Activated B cell treated with CpG ODN at 0.5 μM for 24 hours (primary cell): ENCODE data around the gene TXNRD2. TPM values are rescaled to one million over a fixed set of nuclear protein-coding genes. Genes with fewer than 3 reads are reported as not detected.

ENCODE experiments used
- ATAC-seq: fragments of 200-7000 bp; cut with Tn5 transposase; one replicate; pipeline ENCODE4 v1.10.0; 2021; ENCODE audit warnings: low read depth, mild to moderate bottlenecking, moderate library complexity
- CTCF ChIA-PET: fragments of 350-600 bp; sonication (Branson Sonifier 250); formaldehyde crosslinking; loops from one replicate; lab custom pipeline; 2021; ENCODE audit warnings: antibody characterized with exemption; lab: Charles Lee
- POLR2A ChIA-PET: fragments of 350-600 bp; sonication (Branson Sonifier 250); formaldehyde crosslinking; loops from one replicate; lab custom pipeline; 2021; ENCODE audit warnings: antibody characterized with exemption; lab: Charles Lee
- DNase-seq: peaks from one replicate; pipeline ENCODE4 v3.0.0; 2022
- H3K27ac Mint-ChIP-seq: one replicate; pipeline ENCODE4 v1.8.0; 2020; ENCODE audit warnings: mixed read lengths
- H3K27me3 Mint-ChIP-seq: one replicate; pipeline ENCODE4 v1.8.0; 2021; ENCODE audit warnings: mixed read lengths
- H3K36me3 Mint-ChIP-seq: one replicate; pipeline ENCODE4 v1.8.0; 2021; ENCODE audit warnings: low read depth, mixed read lengths
- H3K4me1 Mint-ChIP-seq: one replicate; pipeline ENCODE4 v1.8.0; 2021; ENCODE audit warnings: mixed read lengths
- H3K4me3 Mint-ChIP-seq: one replicate; pipeline ENCODE4 v1.8.0; 2020; ENCODE audit warnings: mild to moderate bottlenecking, mixed read lengths
- H3K9me3 Mint-ChIP-seq: one replicate; pipeline ENCODE4 v1.8.0; 2020; ENCODE audit warnings: mixed read lengths
- intact Hi-C: fragments of 100-400 bp; cut with micrococcal nuclease; formaldehyde crosslinking; loops from one replicate; pipeline ENCODE4 v1.15.1; 2024
- total RNA-seq: library from RNA; stranded (reverse); gene quantifications from 2 replicates; pipeline ENCODE4 v1.2.3, GENCODE V29; 2022
- TF ChIP-seq, protein P1 (sequence below): fragments of 200-600 bp; IDR thresholded peaks from one replicate; pipeline ENCODE4 v1.8.0; 2022; ENCODE audit warnings: antibody characterized with exemption, mild to moderate bottlenecking

Gene TXNRD2
- total RNA-seq, 1 donor from 2014 or later, result 31.2 TPM

DNA sequence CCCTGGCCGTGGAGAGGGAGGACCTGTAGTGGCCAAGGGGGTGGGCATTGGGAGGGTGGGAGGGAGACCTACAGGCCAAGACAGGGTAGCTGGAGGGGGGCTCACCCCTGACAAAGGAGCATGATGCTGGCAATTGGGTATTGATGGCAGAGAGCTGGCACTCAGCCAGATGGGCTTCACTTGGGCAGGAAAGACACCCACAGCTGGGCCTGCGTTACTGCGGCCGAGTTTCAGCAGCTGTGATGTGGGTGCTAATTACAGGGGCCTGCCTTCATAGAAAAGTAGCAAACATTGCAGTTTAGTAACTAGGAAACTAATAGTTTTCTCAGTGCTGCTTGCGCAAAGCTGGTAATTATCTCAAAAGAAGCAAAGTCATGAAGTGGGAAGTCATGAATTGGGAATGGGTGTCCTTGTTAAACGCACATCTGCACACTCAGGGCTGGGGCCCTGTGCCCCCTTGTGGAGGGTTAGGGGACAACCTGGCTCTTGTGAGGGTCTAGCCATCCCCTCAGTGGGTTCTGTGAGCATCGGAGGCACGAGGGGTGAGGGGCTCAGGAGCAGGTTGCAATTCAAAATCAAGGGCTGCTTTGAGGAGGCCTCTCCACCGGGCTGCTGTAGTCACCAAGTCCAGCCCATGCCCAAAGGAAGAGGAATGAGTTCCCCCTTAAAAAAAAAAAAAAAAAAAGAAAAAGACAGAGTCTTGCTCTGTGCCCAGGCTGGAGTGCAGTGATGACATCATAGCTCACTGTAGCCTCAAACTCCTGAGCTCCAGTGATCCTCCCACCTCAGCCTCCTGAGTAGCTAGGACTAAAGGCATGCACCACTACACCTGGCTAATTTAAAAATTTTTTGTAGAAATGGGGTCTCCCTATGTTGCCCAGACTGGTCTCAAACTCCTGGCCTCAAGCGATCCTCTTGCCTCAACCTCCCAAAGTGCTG is 24.4 kb upstream of the TXNRD2 start:
- H3K27ac Mint-ChIP-seq, result no peak overlapping the region

DNA sequence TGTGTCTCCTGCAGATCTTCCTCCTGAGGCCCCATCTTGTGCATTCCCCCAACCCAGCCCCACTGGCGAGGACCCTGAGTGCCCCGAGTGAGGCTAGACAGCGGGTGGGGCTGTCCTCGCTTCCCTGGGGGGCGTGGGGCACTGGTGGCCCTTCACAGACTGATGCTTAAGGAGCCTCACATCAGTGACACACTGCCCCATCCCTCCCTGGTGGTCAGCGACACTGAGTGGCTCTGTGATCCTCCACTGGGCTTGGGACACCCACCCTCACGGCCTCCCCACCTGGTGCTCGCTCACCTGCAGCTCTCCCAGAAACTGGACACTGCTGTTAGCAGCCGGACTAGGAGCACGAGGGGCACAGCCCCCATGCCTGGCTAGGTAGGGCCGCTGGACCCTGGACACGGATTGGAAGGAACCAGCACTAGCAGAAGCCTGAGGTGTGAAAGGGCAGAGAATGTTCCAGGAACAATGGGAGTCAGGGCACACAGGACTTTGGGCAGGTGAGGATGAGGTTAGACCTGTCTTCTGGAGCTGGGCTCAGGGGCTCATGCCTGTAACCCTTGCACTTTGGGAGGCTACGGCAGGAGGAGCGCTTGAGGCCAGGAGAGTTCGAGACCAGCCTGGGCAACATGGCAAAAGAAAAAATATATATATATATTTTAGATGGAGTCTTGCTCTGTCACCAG is 23.2 kb upstream of the TXNRD2 start:
- Mint-ChIP-seq H3K9me3 (no peaks in the 10 kb centered on the region), H3K27ac (no peak overlapping the region), H3K4me3 (no peak overlapping the region), H3K36me3 (peaks cover 32% of the 10 kb centered on the region), H3K4me1 (peaks cover 4% of the 10 kb centered on the region), H3K27me3 (no peaks in the 10 kb centered on the region)
- TF ChIP-seq, protein P1, sequence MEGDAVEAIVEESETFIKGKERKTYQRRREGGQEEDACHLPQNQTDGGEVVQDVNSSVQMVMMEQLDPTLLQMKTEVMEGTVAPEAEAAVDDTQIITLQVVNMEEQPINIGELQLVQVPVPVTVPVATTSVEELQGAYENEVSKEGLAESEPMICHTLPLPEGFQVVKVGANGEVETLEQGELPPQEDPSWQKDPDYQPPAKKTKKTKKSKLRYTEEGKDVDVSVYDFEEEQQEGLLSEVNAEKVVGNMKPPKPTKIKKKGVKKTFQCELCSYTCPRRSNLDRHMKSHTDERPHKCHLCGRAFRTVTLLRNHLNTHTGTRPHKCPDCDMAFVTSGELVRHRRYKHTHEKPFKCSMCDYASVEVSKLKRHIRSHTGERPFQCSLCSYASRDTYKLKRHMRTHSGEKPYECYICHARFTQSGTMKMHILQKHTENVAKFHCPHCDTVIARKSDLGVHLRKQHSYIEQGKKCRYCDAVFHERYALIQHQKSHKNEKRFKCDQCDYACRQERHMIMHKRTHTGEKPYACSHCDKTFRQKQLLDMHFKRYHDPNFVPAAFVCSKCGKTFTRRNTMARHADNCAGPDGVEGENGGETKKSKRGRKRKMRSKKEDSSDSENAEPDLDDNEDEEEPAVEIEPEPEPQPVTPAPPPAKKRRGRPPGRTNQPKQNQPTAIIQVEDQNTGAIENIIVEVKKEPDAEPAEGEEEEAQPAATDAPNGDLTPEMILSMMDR, result no peak
- ChIA-PET POLR2A (interaction anchor here (0.6 kb wide), 1 partner anchor 863 kb away, joined by 3 read pairs; no protein-coding TSS in a partner anchor), CTCF (no interaction called here)
- no peak for DNase-seq
- ATAC-seq, result no peak
- intact Hi-C loops, result no loop called here

More for the DNA sequence above, 24.4 kb upstream of the TXNRD2 start:
- Mint-ChIP-seq H3K4me1 (no peaks in the 10 kb centered on the region), H3K27me3 (no peaks in the 10 kb centered on the region), H3K36me3 (peaks cover 32% of the 10 kb centered on the region), H3K9me3 (no peaks in the 10 kb centered on the region), H3K4me3 (no peak overlapping the region)
- POLR2A ChIA-PET, result interaction anchor here (0.6 kb wide), 1 partner anchor 55 kb away, joined by 5 read pairs; no protein-coding TSS in a partner anchor
- intact Hi-C loops, result no loop called here
- DNase-seq (no peak), ATAC-seq (no peak)
- CTCF ChIA-PET, result no interaction called here
- TF ChIP-seq, protein P1, result no peak

DNA sequence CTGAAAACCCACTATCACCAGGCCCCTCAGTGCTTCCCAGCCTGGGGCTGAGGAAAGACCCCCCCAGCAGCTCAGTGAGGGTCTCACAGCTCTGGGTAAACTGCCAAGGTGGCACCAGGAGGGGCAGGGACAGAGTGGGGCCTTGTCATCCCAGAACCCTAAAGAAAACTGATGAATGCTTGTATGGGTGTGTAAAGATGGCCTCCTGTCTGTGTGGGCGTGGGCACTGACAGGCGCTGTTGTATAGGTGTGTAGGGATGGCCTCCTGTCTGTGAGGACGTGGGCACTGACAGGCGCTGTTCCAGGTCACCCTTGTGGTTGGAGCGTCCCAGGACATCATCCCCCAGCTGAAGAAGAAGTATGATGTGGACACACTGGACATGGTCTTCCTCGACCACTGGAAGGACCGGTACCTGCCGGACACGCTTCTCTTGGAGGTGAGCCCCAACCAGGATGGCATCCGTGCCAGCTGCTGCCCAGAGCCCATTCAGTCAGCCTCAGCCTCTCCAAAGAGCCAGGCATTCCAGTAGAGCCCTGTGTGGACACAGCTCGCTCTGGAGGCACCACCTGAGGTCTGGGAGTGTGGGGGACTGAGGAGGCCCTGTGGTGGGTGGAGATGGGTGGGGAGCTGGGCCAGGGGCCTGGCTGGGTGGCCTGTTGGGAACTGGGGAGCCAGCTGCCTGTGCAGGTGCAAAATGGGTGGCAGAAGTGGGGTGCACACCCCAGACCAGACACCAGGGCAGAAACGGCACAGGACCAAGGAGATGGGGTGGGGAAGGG is 22.4 kb upstream of the TXNRD2 start:
- no peak overlapping the region for H3K27ac Mint-ChIP-seq
- no peak for DNase-seq
- no peak overlapping the region for H3K4me3 Mint-ChIP-seq
- POLR2A ChIA-PET, result no interaction called here
- no peaks in the 10 kb centered on the region for H3K9me3 Mint-ChIP-seq
- no peak for ATAC-seq
- peaks cover 8% of the 10 kb centered on the region for H3K4me1 Mint-ChIP-seq
- CTCF ChIA-PET, result no interaction called here
- peaks cover 31% of the 10 kb centered on the region for H3K36me3 Mint-ChIP-seq
- intact Hi-C loops, result no loop called here
- H3K27me3 Mint-ChIP-seq, result no peaks in the 10 kb centered on the region
- TF ChIP-seq, protein P1, result no peak

DNA sequence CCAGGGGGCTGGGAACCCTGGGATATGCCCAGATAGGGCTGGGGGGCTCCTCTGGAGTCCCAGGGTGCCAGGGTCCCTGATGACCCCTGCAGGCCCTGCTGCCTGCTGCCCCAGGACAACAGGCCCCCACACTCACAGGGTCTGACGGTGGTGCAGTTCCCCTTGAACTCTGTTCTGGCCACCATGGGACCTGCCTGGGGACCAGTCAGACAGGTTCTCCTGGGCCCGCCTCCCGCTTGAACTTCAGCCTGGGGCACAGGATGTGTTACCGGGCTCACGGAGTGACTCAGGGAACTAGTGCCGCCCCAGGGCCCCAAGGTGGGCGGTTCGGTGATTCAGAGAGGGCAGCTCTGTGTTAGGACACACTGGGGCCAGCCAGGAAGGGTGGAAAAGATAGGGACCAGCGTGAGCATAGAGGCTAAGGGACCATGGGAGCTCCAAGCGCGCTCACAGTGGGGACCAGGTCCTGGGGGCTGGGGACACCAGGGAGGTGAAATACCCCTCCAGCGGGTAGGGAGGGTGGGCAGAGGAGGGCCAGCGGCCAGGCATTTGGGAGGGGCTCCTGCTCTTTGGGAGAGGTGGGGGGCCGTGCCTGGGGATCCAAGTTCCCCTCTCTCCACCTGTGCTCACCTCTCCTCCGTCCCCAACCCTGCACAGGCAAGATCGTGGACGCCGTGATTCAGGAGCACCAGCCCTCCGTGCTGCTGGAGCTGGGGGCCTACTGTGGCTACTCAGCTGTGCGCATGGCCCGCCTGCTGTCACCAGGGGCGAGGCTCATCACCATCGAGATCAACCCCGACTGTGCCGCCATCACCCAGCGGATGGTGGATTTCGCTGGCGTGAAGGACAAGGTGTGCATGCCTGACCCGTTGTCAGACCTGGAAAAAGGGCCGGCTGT is 21.5 kb upstream of the TXNRD2 start:
- POLR2A ChIA-PET, result interaction anchor here (0.7 kb wide), 1 partner anchor 15 kb away, joined by 5 read pairs; no protein-coding TSS in a partner anchor
- Mint-ChIP-seq H3K27me3 (no peaks in the 10 kb centered on the region), H3K27ac (no peak overlapping the region), H3K9me3 (no peaks in the 10 kb centered on the region), H3K36me3 (peaks cover 26% of the 10 kb centered on the region), H3K4me3 (no peak overlapping the region), H3K4me1 (peaks cover 11% of the 10 kb centered on the region)
- intact Hi-C loops, result no loop called here
- DNase-seq, result no peak
- TF ChIP-seq, protein P1, result no peak
- CTCF ChIA-PET, result no interaction called here
- ATAC-seq, result no peak
